H1 (cell line): ENCODE data around the gene MCF2L. TPM values are rescaled to one million over a fixed set of nuclear protein-coding genes. Genes with fewer than 3 reads are reported as not detected.

Experiments
- CHD7 ChIP-seq: fragments of 300-600 bp; sonication (generic); IDR thresholded peaks from 2 replicates; pipeline ENCODE4 v1.7.1; 2012; ENCODE audit warnings: low read length, moderate library complexity, mild to moderate bottlenecking, inconsistent platforms; ENCODE audit not compliant: insufficient replicate concordance
- RXRA ChIP-seq: IDR thresholded peaks from 2 replicates; pipeline ENCODE4 v1.6.1; 2011; ENCODE audit warnings: low read depth, mild to moderate bottlenecking, low read length, moderate library complexity; ENCODE audit not compliant: insufficient read depth
- polyA plus RNA-seq, 7 experiments: library from polyadenylated mRNA; depleted of rRNA in 3 of 7; stranded (reverse) in 5 of 7; unstranded in 2 of 7; fragments of >200 nt in 5 of 7; fragments of 200-250 nt in 2 of 7; gene quantifications; 1 replicate in 5 of 7; 2 replicates in 1 of 7; 4 replicates in 1 of 7; pipeline versions ENCODE4 v1.2.1 to v1.2.3, GENCODE V29; 2011 to 2013; ENCODE audit warnings: missing spikeins in 2 of 7, mixed read lengths in 2 of 7
- total RNA-seq: library from RNA; stranded (reverse); fragmentation: NEBNext Ultra II Directional; extraction: Animal tissue kit (Norgen Biotek cat#: 25700); gene quantifications from 2 replicates; pipeline ENCODE4 v1.2.1, GENCODE V29; 2021

Gene MCF2L
- total and polyA plus RNA-seq, 2 of the 8 experiments (the other 6 are each of a cell fraction or from before 2014, with no cell fraction given), result 10.1 to 24.4 TPM

- TF ChIP-seq CHD7 (no peak), RXRA (no peak)
Observed at GRCh38 chr13:113057084-113057483, 88.1 kb downstream of the MCF2L start (continued).
